Middle frontal gyrus (tissue), 1 donor: ENCODE data around the gene SPC25.

Experiments used
- DNase-seq: peaks from one replicate; pipeline ENCODE4 v3.0.0-alpha.2; 2015; ENCODE audit warnings: low spot score; ENCODE audit errors: extremely low spot score

SPC25 gene

GRCh38 chr2:168848225-168848624 lies 42.0 kb downstream of the SPC25 start:
- DNase-seq, result no peak

- no peak for DNase-seq
Measured at GRCh38 chr2:168843253-168843652, 47.0 kb downstream of the SPC25 start.

GRCh38 chr2:168841445-168841844 lies 48.8 kb downstream of the SPC25 start:
- DNase-seq, result no peak

- DNase-seq, result no peak
Measured at GRCh38 chr2:168835969-168836368, 54.3 kb downstream of the SPC25 start.

GRCh38 chr2:168831662-168832061 lies 58.6 kb downstream of the SPC25 start:
- DNase-seq, result no peak

- DNase-seq, result no peak
Measured at GRCh38 chr2:168830958-168831357, 59.3 kb downstream of the SPC25 start.

GRCh38 chr2:168825126-168825525 lies 65.1 kb downstream of the SPC25 start:
- DNase-seq, result no peak

GRCh38 chr2:168821992-168822391 lies 68.2 kb downstream of the SPC25 start:
- DNase-seq, result no peak

GRCh38 chr2:168821577-168821976 lies 68.7 kb downstream of the SPC25 start:
- no peak for DNase-seq
